ENCODE results near the gene PIGZ. TPM values are rescaled to one million over a fixed set of nuclear protein-coding genes. Genes with fewer than 3 reads are reported as not detected.

The PIGZ gene
- total RNA-seq, 1 experiment from 2014 or later = 0.06 TPM

Other genes starting within 250 kb of the PIGZ start
- 49.1 and 51.3 TPM in 2 replicates for gene PAK2, start 229.0 kb downstream of the PIGZ start, total RNA-seq (2014; rRNA removed; shearing (Covaris generic))
- gene SENP5, start 100.9 kb downstream of the PIGZ start, total RNA-seq (2014; rRNA removed; shearing (Covaris generic)) = 45.4 and 54.0 TPM in 2 replicates
- 102 TPM in 2 replicates for gene NCBP2, start 26.3 kb downstream of the PIGZ start, total RNA-seq (2014; rRNA removed; shearing (Covaris generic))
- gene MELTF, start 61.0 kb upstream of the PIGZ start, total RNA-seq (2014; rRNA removed; shearing (Covaris generic)) = 4.7 and 6.0 TPM in 2 replicates